ENCODE data around the gene PSMA2.
"Not testable (repeated sequence)": the region's sequence is repeated elsewhere in the genome, so short reads cannot be mapped to it uniquely, and the experiment has no call there.

Gene PSMA2

DNA sequence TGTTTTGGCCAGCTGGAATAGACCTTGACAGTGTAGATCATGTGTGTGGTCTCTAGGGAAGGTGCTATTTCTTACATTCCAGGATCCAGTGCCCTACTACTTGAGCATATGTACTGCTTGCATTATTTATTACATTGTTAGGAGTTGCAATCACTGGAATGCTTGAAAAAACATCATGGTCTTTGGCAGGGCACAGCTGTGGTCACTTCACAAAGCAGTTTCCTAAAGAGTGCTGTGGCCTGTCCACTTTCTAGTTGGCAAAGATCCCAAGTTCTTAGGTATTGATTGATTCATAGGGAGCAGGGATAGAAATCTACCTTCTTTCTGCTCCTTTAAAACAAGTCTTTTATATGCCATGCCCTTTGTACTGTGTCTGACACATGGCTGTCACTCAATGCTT, 24.7 kb downstream of the PSMA2 start:
- DNase-seq (ENCODE audit: low read depth in 1 of 2, low spot score in 1 of 2) = no peak

GRCh38 chr7:42906181-42906580, 25.8 kb downstream of the PSMA2 start:
- DNase-seq (ENCODE audit: low read depth in 1 of 2, low spot score in 1 of 2) = no peak

DNA sequence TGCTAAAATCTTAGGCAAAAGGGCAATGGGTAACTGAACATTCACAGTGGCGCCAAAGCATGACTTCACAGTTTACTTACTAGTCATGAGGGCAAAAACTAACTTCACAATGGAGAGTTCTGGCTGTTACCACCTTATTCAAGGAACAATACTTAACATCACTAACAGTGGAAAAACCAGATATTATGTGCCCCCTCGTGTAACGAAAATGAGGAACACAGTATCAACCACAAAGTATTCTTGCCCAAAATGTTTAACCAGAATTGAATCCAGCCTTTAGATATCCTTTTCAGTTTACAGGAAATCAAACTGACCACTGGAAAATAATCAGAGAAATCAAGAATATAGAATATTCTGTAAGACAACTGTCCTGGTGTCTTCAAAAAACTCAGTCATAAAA, 29.6 kb downstream of the PSMA2 start:
- no peak for DNase-seq (ENCODE audit: low read depth in 1 of 2, low spot score in 1 of 2)

- DNase-seq (ENCODE audit: low read depth in 1 of 2, low spot score in 1 of 2) = no peak
Measured at GRCh38 chr7:42900842-42901241, 31.1 kb downstream of the PSMA2 start.

DNA sequence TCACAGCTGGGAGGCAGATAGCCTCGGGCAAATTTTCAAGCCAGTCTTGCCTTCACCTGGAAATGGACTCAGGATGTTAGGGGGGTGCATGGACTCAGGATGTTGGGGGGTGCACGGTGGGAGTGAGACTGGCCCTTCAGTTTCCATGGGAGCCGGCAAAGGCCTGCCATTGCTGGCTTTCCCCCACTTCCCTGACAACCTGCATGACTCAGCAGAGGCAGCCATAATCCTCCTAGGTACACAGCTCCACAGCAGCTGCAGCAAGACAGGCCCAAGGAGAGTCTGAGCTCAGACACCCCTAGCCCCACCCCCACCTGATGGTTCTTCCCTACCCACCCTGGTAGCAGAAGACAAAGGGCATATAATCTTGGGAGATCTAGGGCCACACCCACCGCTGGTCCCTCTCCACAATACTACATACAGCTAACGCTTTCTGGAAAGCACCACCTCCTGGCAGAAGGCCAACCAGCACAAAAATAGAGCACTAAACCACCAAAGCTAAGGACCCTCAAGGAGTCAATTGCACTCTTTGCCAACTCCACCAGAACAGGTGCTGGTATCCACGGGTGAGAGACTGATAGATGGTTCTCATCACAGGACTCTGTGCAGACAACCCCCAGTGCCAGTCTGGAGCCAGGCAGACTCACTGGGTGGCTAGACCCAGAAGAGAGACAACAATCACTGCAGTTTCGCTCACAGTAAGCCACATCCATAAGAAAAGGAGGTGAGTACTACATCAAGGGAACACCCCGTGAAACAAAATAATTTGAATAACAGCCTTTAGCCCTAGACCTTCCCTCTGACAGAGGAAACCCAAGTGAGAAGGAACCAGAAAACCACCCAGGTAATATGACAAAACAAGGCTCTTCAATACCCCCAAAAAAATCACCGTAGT, 38.4 kb downstream of the PSMA2 start:
- no peak for DNase-seq (ENCODE audit: low read depth in 1 of 2, low spot score in 1 of 2)

GRCh38 chr7:42886893-42887505, 45.0 kb downstream of the PSMA2 start:
- DNase-seq (ENCODE audit: low read depth in 1 of 2, low spot score in 1 of 2) = no peak

DNA sequence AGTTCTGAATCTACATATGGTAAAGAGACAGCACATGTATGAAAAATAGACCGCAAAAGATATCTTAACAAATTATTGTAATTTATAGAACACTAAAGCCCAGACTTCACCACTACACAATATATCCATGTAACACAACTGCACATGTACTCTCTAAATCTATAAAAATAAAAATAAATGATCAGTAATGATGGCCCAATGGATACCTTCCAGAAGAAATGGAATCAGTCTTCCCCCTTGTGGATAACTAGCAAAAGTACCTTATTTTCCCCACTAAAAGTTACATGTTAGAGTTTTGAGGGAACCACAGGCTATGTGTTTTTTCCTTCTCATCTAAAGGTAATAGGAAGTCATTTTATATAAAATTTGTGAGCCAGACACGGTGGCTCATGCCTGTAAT, 45.8 kb downstream of the PSMA2 start:
- DNase-seq (ENCODE audit: low read depth in 1 of 2, low spot score in 1 of 2) = no peak

- DNase-seq (ENCODE audit: low read depth in 1 of 2, low spot score in 1 of 2) = not testable (repeated sequence)
Measured at GRCh38 chr7:42885183-42885582, 46.8 kb downstream of the PSMA2 start.

GRCh38 chr7:42883950-42884349, 48.0 kb downstream of the PSMA2 start:
- no peak for DNase-seq (ENCODE audit: low read depth in 1 of 2, low spot score in 1 of 2)

GRCh38 chr7:42880392-42880791, 51.6 kb downstream of the PSMA2 start:
- DNase-seq (ENCODE audit: low read depth in 1 of 2, low spot score in 1 of 2) = no peak

DNA sequence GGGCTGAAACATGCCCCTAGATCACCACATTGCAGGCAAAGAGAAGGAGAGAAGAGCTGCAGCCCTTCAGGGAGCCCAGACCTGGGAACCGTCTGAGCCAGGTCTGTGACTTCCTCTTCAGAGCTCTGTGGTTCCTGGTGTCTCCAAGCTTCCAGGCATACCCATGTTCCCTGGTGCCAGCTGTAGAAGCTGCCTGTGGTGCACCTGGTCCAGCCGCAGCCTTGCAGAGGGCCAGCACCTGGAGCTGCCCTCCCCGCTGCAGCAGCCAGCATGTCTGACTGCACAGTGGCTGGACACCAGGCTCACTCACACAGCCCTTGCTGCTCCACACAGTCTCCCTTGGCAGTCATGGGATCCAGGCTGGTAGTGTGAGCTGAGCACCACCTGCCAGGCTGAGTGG, 53.7 kb downstream of the PSMA2 start:
- no peak for DNase-seq (ENCODE audit: low read depth in 1 of 2, low spot score in 1 of 2)

DNA sequence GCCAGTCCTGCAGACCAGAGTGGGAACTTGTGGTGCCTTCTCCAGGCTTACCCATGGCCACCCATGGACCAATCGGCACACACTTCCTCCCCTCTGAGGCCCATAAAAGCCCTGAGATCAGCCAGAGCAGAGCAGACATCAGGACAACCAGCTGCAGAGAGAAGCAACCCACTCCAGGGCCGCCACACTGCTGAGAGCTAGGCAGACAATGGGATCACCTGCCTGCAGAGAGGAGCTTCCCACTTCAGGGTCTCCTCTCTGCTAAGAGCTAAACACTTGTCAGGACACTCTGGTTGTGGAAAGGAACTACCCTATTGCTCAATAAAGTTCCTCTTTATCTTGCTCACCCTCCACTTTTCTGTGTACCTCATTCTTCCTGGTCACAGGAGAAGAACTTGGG, 54.1 kb downstream of the PSMA2 start:
- DNase-seq (ENCODE audit: low read depth in 1 of 2, low spot score in 1 of 2) = no peak

DNA sequence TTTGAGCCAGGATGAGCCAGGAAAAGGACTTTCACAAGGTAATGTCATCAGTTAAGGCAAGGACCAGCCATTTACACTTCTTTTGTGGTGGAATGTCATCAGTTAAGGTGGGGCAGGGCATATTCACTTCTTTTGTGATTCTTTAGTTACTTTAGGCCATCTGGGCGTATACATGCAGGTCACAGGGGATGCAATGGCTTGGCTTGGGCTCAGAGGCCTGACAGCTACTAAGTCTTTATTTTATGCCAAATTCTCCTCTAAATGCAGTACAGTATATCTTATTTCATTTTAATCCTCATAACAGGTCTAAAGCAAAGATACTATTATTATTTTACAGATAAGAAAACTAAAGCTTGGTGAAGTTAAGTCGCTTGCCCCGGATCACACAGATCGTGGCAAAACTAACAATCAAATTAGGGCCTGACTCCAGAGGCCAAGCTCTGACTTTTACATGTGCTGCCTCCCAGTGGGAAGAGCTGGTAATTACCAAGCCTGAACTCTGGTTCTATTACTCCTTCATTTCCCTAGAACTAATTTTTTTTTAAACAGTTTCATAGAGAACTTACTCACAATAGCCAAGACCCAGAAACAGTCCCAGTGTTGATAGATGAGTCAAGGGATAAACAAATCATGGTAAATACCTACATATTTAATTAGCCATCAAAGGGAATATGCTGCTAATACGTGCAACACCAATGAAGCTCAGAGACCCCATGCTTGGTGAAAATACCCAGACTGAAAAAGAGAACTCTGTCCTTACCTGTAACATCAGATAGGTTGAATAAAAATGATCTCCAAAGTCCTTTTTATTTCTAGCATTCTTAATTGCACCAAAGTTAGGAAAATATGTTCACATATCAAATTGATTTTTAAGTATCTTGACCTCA, 55.5 kb downstream of the PSMA2 start:
- peak in 1 of 2 donors; percentile 30 for DNase-seq (ENCODE audit: low read depth in 1 of 2, low spot score in 1 of 2)

DNA sequence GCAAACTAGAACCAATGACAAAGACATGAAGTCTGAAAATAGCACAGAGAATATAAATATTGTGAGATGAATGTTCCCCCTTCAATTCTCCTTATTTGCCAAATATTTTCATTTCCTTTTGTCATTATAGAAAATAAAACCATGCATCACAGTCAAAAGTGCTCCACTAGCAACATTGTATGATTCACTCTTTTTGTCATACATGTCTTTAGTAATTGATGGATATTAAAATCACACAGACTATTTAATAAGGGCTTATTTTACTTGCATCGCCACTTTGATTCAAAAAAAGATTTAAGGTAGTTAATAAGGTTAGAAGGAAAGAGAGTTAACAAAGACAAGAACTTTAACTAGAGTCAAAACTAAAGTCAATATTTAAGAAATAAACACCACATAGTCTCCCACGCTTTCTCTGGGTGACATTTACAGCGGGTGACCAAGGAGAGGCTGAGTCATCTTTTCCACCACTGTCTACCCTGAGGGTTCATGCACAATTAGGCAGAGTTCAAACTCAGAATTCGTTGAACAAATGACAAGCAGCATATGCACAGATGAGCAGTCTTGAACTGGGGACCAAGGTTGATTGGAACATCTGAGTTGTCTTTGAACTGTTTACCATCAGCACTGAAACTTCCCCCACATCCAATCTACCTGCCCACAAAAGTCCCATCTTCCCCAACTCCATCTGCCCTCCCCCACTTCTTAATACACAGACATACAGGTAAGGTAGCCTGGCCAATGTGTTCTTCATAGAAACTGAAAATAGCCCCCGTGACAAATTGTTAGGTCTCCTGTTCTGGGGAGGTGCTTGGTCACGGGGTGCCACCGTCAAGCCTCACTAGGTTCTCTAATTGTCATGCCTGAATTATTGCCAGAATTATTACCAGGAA, 62.6 kb downstream of the PSMA2 start:
- no peak for DNase-seq (ENCODE audit: low read depth in 1 of 2, low spot score in 1 of 2)

- DNase-seq (ENCODE audit: low read depth in 1 of 2, low spot score in 1 of 2) = no peak
Measured at GRCh38 chr7:42868480-42868879, 63.5 kb downstream of the PSMA2 start.
